Hepatocyte (in vitro differentiated cells): Measurements from ENCODE around the gene TYW3. TPM values are rescaled to one million over a fixed set of nuclear protein-coding genes. Genes with fewer than 3 reads are reported as not detected.
"Not testable (repeated sequence)": the region's sequence is repeated elsewhere in the genome, so short reads cannot be mapped to it uniquely, and the experiment has no call there.

ENCODE experiments used
- DNase-seq: peaks from one replicate; pipeline ENCODE4 v3.0.0-alpha.2; 2016; ENCODE audit warnings: low spot score
- H2AFZ ChIP-seq: fragments of 200-600 bp; sonication (generic); 2 replicates; pipeline ENCODE4 v1.6.0; 2016; ENCODE audit warnings: antibody characterized with exemption, mild to moderate bottlenecking
- H3K27ac ChIP-seq: fragments of 200-600 bp; sonication (generic); 2 replicates; pipeline ENCODE4 v1.5.1; 2016; ENCODE audit warnings: mild to moderate bottlenecking
- H3K27me3 ChIP-seq: fragments of 200-600 bp; sonication (generic); 2 replicates; pipeline ENCODE4 v1.6.1; 2016
- H3K36me3 ChIP-seq: fragments of 200-600 bp; sonication (generic); replicated peaks from 2 replicates; pipeline ENCODE4 v1.5.1; 2016; ENCODE audit warnings: low read depth; ENCODE audit not compliant: insufficient read depth
- H3K4me1 ChIP-seq: fragments of 200-600 bp; sonication (generic); 2 replicates; pipeline ENCODE4 v1.5.1; 2016; ENCODE audit warnings: mild to moderate bottlenecking, moderate library complexity; ENCODE audit not compliant: insufficient read depth
- H3K4me2 ChIP-seq: fragments of 200-600 bp; sonication (generic); 2 replicates; pipeline ENCODE4 v1.6.0; 2016
- H3K4me3 ChIP-seq: fragments of 200-600 bp; sonication (generic); 2 replicates; pipeline ENCODE4 v1.5.1; 2016; ENCODE audit warnings: mild to moderate bottlenecking
- H3K79me2 ChIP-seq: fragments of 200-600 bp; sonication (generic); 2 replicates; pipeline ENCODE4 v1.6.0; 2017; ENCODE audit warnings: mild to moderate bottlenecking
- H3K9me2 ChIP-seq: fragments of 200-600 bp; sonication (generic); replicated peaks from 2 replicates; pipeline ENCODE4 v1.6.0; 2017; ENCODE audit warnings: mild to moderate bottlenecking; ENCODE audit not compliant: insufficient read depth
- H3K9me3 ChIP-seq: fragments of 200-600 bp; sonication (generic); 2 replicates; pipeline ENCODE4 v1.5.1; 2016; ENCODE audit warnings: low read depth, mild to moderate bottlenecking
- H4K20me1 ChIP-seq: fragments of 200-600 bp; sonication (generic); 2 replicates; pipeline ENCODE4 v1.6.0; 2016; ENCODE audit warnings: mild to moderate bottlenecking; ENCODE audit not compliant: insufficient read depth, poor library complexity, severe bottlenecking
- CTCF ChIP-seq: fragments of 200-600 bp; sonication (generic); IDR thresholded peaks from 2 replicates; pipeline ENCODE4 v1.5.1; 2016; ENCODE audit warnings: antibody characterized with exemption, mild to moderate bottlenecking; ENCODE audit not compliant: poor library complexity
- EZH2 ChIP-seq: fragments of 200-600 bp; sonication (generic); IDR thresholded peaks from 2 replicates; pipeline ENCODE4 v1.6.1; 2016; ENCODE audit warnings: antibody characterized with exemption, mild to moderate bottlenecking, borderline replicate concordance
- EZH2phosphoT487 ChIP-seq: fragments of 200-600 bp; sonication (generic); IDR thresholded peaks from one replicate; pipeline ENCODE4 v1.6.1; 2018; ENCODE audit warnings: antibody characterized with exemption, mild to moderate bottlenecking, low read depth, moderate library complexity; ENCODE audit not compliant: unreplicated experiment, severe bottlenecking
- WGBS: methylation state at CpG from one replicate; pipeline ENCODE4 v1.1.6; 2016; ENCODE audit warnings: low lambda C conversion rate; ENCODE audit errors: missing lambda C conversion rate; 5-methylcytosine and 5-hydroxymethylcytosine counted together
- polyA plus RNA-seq: library from polyadenylated mRNA; unstranded; fragments of >200 nt; fragmentation: Nextera tagmentation; extraction: Ambion mirVana; gene quantifications from 2 replicates; pipeline ENCODE4 v1.2.1, GENCODE V29; 2016
- total RNA-seq: library from RNA; depleted of rRNA; stranded (reverse); fragments of >200 nt; gene quantifications from 2 replicates; pipeline ENCODE4 v1.2.3, GENCODE V29; 2014

The TYW3 gene
- total and polyA plus RNA-seq, 2 experiments from 2014 or later, result 0.33 to 0.42 TPM

- H3K4me3 ChIP-seq, result no peak overlapping the region
Observed at GRCh38 chr1:74729741-74730478, 3.0 kb upstream of the TYW3 start.

GRCh38 chr1:74731399-74732052 lies 1.4 kb upstream of the TYW3 start:
- no peaks in the 10 kb centered on the region for H3K9me3 ChIP-seq
- 30% methylated on average over 11 of the region's 11 CpGs for WGBS
- H3K4me1 ChIP-seq, result peaks cover 14% of the 10 kb centered on the region
- no peaks in the 10 kb centered on the region for H3K9me2 ChIP-seq
- H3K4me2 ChIP-seq, result peak overlapping the region; percentile 61
- H3K4me3 ChIP-seq, result no peak overlapping the region
- H3K27me3 ChIP-seq, result no peaks in the 10 kb centered on the region
- H3K36me3 ChIP-seq, result no peaks in the 10 kb centered on the region
- no peaks in the 10 kb centered on the region for H3K79me2 ChIP-seq
- peak overlapping the region; percentile 91 for H3K27ac ChIP-seq
- peak; percentile 65 for DNase-seq
- no peaks in the 10 kb centered on the region for H4K20me1 ChIP-seq
- no peak overlapping the region for H2AFZ ChIP-seq
- no peak for TF ChIP-seq EZH2phosphoT487
- no peak for TF ChIP-seq EZH2
- TF ChIP-seq CTCF, result no peak

More at GRCh38 chr1:74729741-74730478, 3.0 kb upstream of the TYW3 start:
- Histone ChIP-seq H3K4me1 (peaks cover 14% of the 10 kb centered on the region), H3K36me3 (no peaks in the 10 kb centered on the region), H3K9me2 (no peaks in the 10 kb centered on the region), H4K20me1 (no peaks in the 10 kb centered on the region), H2AFZ (no peak overlapping the region), H3K27ac (peak overlapping the region; percentile 56), H3K9me3 (no peaks in the 10 kb centered on the region), H3K4me2 (no peak overlapping the region), H3K27me3 (no peaks in the 10 kb centered on the region), H3K79me2 (no peaks in the 10 kb centered on the region)
- TF ChIP-seq EZH2 (no peak), EZH2phosphoT487 (no peak), CTCF (no peak)
- no peak for DNase-seq
- 53% methylated on average over 6 of the region's 6 CpGs for WGBS

GRCh38 chr1:74732071-74732946 lies 643 bp upstream of the TYW3 start:
- Histone ChIP-seq H3K4me1 (peaks cover 14% of the 10 kb centered on the region), H3K4me2 (peak overlapping the region; percentile 61), H3K27ac (peak overlapping the region; percentile 91)
- not testable (repeated sequence) for H3K4me3 ChIP-seq, H3K79me2 ChIP-seq, H3K36me3 ChIP-seq, H4K20me1 ChIP-seq, H2AFZ ChIP-seq, H3K9me2 ChIP-seq, DNase-seq, H3K9me3 ChIP-seq, H3K27me3 ChIP-seq
- 87% methylated on average over 11 of the region's 17 CpGs for WGBS
